HG03066 (cell line): ENCODE data around the gene DAO.
A peak's percentile ranks its signal among the peaks of the same experiment; 100 is the strongest.
"Not testable (repeated sequence)": the region's sequence is repeated elsewhere in the genome, so short reads cannot be mapped to it uniquely, and the experiment has no call there.

Source experiments
- ATAC-seq: cut with Tn5 transposase; IDR thresholded peaks from one replicate; pipeline ENCODE4 v1.9.1; 2021; ENCODE audit warnings: low read depth; ENCODE audit not compliant: unreplicated experiment

DAO gene

DNA sequence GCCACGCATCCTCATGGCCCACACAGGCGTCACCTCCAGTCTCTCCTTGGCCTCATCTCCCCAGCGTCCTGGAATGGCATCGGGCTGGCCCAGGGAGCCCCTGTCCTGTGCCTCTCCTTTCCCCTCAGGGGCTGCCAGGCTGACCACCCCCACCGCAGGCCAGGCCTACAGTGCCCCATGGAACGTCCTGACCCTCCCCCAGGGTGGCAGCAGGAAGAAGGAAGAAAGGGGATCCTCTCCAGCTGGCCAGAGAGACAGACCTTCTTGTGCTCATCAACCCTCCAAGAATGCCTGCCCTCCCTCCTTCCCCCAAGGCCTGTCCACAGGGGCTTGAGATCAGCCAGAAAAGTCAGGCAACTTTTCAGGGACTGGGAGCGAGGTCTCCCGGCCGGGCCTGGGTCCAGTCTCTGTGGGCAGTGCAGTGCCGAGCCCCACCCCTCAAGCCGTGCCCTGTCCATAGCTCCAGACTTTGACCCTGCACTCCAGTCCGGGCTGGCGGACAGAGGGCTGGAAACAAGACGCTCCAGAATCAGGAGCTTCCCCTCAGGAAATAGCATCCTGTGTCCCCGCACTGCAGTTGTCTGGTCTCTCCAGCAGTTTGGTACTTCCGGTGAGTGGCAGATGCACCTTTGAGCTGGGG lies at the start of gene DAO:
Gene DAO, plus strand, starts transcription at position 478 of the 640 bp plus-strand sequence. CDS start 4,915 bp downstream, outside the sequence.
- ATAC-seq, result no peak

DNA sequence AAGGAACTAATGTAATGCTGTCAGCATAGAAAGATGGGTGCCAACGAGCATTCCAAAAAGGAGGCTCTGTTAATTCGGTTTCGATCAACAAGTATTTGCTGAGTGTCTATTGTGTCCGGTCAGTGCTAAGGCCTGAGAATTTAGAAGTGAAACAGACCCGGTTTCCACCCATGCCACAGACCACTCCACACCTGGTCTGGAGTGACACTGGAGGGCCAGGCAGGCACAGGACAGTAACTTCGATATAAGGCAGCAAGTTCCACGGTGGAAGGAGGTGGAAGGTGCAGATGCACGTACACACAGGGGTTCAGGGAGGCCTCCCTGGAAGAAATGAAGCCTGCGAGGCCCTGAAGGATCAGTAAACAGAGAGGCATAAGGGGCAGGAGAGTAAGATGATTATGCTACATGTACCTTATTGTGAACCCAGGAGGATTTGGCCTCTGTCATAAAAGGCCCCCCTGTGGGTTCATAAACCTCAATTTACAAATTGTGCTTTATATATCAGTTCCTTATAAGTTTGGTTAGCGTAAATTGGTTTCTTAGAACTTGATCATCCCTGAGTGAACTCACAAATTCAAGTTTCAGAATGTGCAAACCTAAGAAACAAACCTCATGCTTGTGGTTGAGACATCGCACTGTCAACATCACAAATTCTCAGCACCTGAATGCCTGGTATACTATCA lies 48.4 kb upstream of the DAO start:
- peak; percentile 82 for ATAC-seq

DNA sequence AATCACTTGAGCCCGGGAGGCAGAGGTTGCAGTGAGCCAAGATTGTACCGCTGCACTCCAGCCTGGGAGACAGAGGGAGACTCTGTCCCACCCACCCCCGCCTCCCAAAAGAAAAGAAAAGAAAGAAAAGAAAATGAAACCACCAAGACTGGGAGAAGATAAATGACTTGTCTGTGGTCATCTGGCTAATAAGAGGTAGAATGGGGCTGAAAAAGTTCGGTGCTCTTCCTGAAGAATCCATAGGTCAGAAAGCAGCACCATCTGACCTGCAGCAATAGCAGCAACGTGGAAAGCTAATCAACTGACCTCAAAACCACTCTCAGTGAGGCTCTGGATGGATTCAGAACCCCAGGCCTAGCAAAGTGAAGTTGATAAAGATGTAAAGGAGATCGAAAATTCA lies 47.7 kb upstream of the DAO start:
- no peak for ATAC-seq

DNA sequence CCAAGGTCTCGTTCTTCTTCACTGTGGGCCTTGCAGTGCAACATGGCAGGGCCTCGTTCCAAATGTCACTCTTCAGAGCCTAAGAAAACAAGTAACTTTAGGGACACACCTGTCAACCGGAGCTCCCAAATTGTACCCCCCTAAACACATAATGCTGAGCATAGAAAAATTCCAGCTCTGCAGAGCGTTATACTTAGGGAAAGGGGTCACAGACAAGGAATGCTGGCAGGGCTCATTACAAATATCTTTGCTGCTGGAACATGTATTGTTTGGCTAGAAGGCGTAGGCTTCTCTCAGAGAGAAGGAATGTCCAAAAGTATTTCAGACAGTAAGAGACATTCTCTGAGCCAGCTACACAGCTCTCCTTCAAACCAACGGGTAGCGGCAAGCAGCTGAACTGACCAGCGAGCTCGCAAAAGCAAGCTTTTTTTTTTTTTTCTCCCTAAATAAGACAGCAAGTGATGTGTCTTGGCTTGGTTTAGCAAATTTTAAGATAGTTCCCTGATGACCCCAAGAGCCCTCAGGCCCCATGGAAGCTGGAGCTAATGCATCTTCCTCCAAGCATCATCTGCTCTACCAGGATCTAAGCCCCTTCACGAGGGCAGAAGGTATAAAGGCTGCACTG lies 47.0 kb upstream of the DAO start:
- no peak for ATAC-seq

DNA sequence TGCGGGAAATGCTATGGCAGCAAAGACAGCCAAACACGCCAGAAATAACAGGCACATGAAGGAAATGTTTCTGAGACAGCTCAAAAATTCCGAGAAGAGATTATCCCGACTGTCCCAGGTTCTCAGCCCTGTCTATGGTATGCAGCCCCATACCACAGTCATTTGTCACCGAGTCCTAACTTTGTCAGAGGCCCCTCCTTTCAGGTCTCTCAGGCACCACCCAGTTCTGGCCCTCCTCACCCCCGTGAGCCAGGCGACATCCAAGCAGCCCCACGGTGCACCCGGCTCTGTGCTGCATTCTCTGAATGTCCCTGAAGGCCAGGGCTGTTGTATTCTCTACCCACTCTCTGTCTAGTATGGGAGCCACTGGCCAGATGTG lies 46.5 kb upstream of the DAO start:
- no peak for ATAC-seq

DNA sequence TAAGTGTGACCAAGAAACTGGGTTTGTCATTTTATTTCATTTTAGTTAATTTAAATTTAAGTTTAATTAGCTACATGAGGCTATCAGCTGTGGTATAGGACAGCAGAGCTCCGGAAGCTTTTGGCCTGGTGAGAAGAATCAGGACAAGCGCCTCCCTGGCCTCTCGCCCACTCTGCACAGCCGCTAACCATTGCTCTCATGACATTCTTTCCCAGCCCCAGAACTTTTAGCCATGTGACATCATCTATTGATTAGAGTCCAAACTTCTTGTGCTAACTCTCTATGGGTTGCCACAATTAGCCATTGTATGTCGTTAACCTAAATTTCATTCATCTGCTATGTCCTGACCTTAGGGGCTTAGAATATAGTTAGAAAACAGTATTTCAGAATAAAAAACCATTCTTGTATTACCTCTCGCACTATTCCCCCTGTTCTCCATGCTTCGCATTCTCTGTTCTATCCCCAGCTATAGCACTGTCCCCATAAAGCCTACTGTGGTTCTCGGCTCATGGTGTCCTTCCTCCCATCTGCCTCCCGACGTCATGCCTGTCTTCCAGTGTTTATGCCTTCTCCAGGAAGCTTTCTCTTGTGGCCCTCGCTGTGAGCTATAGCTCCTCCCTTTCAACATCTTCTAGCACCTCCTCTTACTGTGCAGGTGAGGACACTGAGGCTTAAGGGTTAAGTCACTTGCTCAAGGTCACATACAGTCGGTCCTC lies 46.0 kb upstream of the DAO start:
- no peak for ATAC-seq

DNA sequence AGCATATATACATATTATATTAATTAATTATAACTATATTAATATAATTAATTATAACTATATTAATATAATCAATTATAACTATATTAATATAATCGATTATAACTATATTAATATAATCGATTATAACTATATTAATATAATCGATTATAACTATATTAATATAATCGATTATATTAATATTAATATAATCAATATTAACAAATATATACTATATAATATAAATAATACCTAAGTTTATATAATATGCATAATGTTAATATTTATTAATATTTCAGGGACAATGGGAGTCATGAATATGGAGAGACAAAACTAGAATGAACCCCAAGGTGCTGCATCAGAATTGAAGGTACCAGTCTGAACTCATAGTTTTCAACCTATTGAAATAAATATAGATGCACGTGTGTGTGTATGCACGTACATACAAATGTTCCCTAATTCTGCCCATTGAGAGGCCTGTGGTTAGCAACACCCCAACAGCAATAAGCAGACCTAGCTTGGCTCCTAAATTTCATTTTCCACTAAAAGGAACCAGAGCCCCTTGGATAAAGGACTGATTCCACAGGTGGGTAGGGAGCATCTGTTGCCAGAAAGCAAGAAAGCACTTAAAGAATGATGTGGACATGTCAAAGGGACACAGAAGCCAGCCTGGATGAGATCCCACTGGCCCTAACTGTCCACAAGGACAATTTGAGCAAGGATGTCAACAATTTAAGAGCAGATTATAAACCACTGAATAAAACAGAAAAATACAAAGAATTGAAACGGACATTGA lies 43.8 kb upstream of the DAO start:
- ATAC-seq, result no peak

DNA sequence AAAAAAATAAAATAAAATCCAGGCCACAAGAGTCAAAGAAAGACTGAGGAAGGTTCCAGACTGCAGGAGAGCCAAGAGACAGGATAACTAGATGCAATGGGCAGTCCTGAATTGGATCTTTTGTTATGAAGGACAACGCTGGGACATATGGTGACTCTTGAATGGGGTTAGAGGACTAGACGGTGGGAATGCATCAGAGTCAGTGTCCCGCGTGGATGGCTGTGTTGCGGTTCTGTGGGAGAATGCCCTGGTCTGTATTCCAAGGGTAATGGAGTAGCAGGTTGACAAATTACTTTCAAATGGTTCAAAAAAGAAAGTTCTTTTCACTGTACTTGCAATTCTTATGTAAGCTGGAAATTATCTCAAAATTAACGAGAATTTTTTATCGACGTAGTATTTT lies 42.7 kb upstream of the DAO start:
- ATAC-seq, result no peak

DNA sequence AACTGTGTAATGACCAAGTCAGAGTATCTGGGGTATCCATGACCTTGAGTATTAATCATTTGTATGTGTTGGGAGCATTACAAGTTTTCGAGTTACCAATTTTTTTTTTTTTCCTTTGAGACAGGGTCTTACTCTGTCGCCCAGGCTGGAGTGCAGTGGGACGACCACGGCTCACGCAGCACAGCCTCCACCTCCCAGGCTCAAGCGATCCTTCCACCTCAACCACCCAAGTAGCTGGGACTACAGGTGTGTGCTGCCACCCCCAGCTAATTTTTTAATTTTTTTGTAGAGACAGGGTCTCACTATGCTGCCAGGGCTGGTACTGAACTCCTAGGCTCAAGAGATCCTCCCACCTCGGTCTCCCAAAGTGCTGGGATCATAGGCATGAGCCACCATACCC lies 42.2 kb upstream of the DAO start:
- no peak for ATAC-seq

DNA sequence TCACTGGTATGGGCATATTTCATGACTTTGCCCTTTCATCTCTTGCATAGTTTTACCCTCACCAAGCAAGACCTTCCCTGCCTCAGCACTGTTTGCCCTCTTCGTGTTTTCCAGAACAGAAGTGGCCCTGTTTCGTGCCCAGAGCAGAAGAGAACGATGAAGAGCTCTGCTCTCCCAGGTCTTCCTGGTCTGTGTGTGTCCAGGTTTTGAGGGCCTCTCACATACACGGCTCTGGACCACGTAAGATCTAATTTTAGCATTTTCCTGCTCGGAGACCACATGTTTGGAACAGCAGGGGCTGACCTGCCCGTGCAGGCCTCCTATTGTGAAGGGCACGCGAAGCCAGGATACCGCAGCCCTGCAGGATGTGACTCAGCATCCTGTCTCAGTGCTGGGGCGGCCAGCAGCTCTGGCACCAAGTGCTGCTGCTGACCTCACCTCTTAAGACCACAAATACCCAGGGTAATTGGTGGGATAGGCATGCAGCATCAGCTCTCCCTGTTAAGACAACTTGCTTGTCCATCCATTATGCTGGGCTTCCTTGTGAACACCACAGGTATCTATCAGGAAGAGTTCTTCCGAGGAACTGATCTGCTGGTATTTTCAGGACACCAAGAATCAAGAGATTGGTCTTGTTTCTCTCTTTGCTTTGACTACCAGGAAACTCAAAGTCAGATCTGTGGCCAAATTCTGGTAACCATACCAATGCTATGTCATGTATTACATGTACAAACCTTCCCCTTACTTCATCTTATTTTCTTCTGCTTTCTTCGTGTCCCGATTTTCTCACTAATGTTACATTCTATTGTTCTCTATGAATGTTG lies 41.5 kb upstream of the DAO start:
- peak; percentile 92 for ATAC-seq

DNA sequence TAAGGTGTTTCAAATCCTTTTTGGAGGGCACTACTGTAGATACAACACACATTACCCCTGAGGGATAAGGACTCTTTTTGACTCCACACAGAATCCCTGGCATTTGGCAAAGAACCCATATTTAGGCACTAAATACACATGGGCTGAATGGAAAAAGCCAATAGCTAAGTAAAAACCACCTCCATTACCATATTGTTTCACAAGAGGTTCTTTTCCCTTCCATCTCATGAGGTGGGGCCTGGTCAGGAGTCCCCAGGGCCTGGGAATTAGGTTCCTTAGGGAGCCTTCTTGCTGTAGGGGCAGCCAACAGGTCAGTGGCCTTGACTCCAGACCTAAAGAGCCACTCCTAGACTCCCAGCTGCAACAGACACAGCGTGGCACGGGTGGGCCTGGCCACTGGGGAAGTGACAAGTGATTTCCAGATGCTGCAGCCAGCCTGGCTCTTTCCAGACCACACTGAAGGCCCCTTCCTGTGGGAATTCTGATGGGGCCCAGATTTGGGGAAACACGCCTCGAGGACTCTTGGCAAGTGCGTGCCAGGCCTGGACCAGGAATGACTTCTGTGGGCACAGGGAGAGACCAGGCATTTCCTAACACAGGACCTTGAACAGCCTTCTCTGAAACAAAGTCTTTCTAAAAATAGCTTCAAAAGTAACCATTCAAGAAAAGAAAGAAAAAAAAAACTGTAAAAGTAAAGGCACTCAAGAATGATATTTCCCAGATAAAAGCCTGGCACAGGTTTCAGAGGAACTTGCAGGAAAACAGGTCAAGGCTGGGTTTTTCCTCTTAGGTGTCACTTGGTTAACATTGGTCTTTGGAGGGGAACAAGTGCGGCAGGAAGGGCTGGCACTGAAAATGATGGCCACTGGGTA lies 40.6 kb upstream of the DAO start:
- no peak for ATAC-seq

DNA sequence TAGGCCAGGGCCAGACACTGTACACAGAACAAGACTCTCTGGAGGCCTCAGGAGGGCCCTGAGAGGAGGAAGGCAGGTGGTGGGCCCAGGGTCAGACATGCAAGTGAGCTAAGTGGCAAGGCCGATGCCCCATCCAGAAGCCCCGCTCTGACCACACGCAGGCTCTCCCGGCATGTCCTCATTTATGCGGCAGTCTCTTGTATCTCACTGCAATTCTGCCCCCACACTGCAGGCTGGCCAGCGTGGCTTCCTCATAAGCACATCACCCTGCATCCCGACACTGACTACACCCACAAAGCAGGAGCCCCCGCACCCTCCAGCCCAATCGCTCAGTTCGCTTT lies 40.0 kb upstream of the DAO start:
- ATAC-seq, result no peak

DNA sequence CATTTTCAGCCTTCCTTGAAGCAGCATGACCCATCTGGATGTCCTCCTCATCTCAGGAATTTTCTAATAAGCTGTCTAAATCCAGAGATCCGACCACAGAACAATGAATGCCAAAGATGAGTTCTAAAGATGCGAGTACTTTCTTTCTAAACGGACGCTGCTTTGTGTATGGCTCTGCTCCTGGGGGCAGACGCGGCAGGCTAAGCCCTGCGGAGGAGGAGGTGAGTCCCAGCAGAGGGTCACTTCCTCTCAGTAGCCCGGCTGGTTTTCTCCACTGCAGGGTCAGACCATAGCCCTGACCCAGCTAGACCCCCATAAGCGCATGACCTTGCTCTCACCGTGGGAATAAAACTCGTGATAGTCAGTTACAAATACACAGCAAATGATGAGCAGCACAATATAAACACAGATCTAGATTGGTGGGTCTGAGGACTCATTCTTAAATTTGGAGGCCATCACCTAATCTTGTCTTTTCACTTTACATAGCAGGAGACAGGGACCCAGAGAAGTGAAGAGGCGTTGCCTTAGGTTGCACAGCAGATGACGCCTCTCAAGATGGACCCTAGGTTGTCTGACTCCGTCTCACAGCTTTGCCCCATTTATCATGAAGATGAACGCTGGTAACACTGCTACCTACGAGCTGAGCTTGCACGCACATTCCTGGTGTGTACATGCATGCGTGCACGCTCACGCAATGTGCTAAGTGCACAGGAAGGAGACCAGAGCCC lies 39.1 kb upstream of the DAO start:
- ATAC-seq, result no peak

DNA sequence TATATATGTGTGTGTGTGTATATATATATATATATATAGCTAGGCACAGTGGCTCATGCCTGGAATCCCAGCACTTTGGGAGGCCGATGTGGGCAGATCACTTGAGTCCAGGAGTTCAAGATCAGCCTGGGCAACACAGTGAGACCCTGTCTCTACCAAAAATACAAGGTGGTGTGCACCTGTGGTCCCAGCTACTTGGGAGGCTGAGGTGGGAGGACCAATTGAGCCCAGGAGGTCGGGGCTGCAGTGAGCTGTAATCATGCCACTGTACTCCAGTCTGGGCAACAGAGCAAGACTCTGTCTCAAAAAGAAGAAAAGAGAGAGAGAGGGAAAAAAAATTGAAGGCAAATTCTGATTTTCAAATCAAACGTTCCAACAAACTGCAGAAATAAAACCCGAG lies 38.1 kb upstream of the DAO start:
- ATAC-seq, result not testable (repeated sequence)

DNA sequence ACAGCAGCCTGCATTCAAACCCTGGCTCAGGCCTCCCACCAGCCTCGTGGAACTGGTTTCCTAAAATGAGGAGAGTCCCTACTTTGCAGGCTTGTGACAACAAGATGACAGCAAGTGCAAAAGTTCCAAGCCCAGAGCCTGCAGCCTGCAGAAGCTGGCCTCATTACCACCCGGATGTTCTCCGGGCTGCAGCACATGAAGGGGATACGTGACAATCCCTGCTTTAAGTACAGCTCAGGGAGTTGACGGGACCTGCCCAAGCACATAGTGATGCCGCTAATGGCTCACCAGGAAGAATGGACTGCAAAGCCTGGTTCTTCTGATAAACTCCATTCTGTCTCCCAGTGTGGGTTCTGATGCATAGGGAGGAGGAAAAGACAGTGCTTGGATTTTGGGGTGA lies 37.5 kb upstream of the DAO start:
- ATAC-seq, result no peak

DNA sequence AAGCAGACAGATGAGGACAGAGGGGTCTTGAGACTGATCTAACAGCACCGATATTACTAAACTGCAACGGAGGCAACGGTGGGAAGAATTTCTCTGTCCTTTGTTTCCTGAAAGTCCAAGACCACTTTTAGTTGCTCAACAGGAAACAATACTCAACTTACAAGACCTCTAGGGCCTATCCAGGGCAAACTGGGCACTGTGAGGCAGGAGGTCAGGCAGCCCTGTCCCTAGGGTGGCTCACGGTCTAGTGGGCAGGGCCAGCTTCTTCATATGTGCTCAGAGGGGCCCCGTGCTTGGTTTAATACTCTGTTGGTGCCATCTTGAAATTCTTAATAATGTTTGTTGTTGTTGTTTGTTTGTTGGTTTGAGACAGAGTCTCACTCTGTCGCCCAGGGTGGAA lies 36.7 kb upstream of the DAO start:
- ATAC-seq, result no peak

DNA sequence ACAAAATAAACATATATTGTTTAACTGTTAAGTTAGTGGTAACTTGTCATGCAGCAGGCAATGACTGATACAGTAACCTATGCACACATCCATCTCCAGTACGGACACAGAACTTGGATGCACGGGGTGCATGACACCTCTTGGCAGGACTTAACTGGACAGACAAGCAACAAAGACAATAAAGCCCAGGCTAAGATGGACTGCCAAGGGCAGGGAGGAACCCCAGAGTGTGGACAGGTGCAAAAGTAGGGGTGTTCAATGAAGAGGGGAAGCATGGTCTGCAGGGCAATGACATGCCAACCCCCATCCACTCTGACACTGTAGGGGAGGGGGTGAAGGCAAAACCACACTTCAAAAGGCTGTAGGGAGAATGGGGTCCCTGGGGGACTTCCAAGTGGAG lies 34.2 kb upstream of the DAO start:
- no peak for ATAC-seq

DNA sequence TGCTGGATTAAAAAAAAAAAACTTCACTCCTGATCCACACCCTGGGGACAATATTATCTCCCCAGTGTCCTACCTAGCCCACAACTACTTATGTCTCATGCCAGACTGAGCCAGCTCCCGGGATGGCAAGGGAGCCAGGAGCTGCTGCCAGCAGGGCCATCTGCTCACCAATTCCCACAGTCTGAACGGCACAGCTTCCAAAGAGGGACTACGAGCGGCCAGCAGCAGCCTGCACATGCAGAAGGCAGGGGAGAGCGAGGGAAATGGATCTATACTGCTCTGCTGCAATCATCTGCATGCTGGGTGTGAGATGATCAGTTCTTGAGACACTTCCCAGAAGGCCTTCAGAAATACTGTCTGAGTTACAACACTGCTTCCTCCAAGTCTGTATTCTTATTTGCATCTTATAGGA lies 33.6 kb upstream of the DAO start:
- ATAC-seq, result no peak
